Trophoblast cell (in vitro differentiated cells and primary cell): Measurements from ENCODE around the gene RPLP1.
A peak's percentile ranks its signal among the peaks of the same experiment; 100 is the strongest.

Source experiments
- DNase-seq, 2 donors: peaks; one replicate each; pipeline ENCODE4 v3.0.0-alpha.2; 2016
- H2AFZ ChIP-seq: 2 replicates; pipeline ENCODE4 v1.6.1; 2013; ENCODE audit warnings: low read length, moderate library complexity, mild to moderate bottlenecking; ENCODE audit not compliant: insufficient read depth, poor library complexity
- H2AK5ac ChIP-seq: 2 replicates; pipeline ENCODE4 v1.6.1; 2013; ENCODE audit warnings: mild to moderate bottlenecking, low read length
- H2BK120ac ChIP-seq: 2 replicates; pipeline ENCODE4 v1.6.1; 2013; ENCODE audit warnings: low read length, mild to moderate bottlenecking, moderate library complexity; ENCODE audit not compliant: insufficient read depth, poor library complexity
- H2BK12ac ChIP-seq: 2 replicates; pipeline ENCODE4 v1.6.1; 2013; ENCODE audit warnings: mild to moderate bottlenecking, low read length, moderate library complexity
- H2BK5ac ChIP-seq: 2 replicates; pipeline ENCODE4 v1.6.1; 2013; ENCODE audit warnings: low read length, low read depth, moderate library complexity, mild to moderate bottlenecking; ENCODE audit not compliant: poor library complexity
- H3K14ac ChIP-seq: 2 replicates; pipeline ENCODE4 v1.6.1; 2013; ENCODE audit warnings: mild to moderate bottlenecking, low read length
- H3K18ac ChIP-seq: 2 replicates; pipeline ENCODE4 v1.6.1; 2013; ENCODE audit warnings: mild to moderate bottlenecking, low read length
- H3K23ac ChIP-seq: 2 replicates; pipeline ENCODE4 v1.6.1; 2013; ENCODE audit warnings: low read length
- H3K27ac ChIP-seq: 2 replicates; pipeline ENCODE4 v1.5.1; 2013; ENCODE audit warnings: low read depth, mild to moderate bottlenecking, inconsistent platforms, low read length, moderate library complexity
- H3K27me3 ChIP-seq: 2 replicates; pipeline ENCODE4 v1.6.1; 2013; ENCODE audit warnings: inconsistent platforms, mild to moderate bottlenecking, low read length, moderate library complexity; ENCODE audit not compliant: insufficient read depth
- H3K36me3 ChIP-seq, 2 experiments: 1 replicate in 1 of 2; 2 replicates in 1 of 2; pipeline ENCODE4 v1.6.1; 2013; ENCODE audit warnings: low read length in 2 of 2, mild to moderate bottlenecking in 2 of 2, moderate library complexity in 1 of 2; ENCODE audit not compliant: insufficient read depth in 2 of 2, control insufficient read depth in 1 of 2
- H3K4ac ChIP-seq: 2 replicates; pipeline ENCODE4 v1.6.1; 2013; ENCODE audit warnings: low read depth, mild to moderate bottlenecking, low read length, moderate library complexity
- H3K4me1 ChIP-seq, 2 experiments: 1 replicate in 1 of 2; 2 replicates in 1 of 2; pipeline ENCODE4 v1.6.1; 2013; ENCODE audit warnings: low read length in 2 of 2, mild to moderate bottlenecking in 2 of 2, moderate library complexity in 1 of 2; ENCODE audit not compliant: insufficient read depth in 2 of 2, control insufficient read depth in 1 of 2
- H3K4me2 ChIP-seq: 2 replicates; pipeline ENCODE4 v1.6.1; 2013; ENCODE audit warnings: inconsistent platforms, mild to moderate bottlenecking, low read length, moderate library complexity
- H3K4me3 ChIP-seq: 2 replicates; pipeline ENCODE4 v1.5.1; 2013; ENCODE audit warnings: mild to moderate bottlenecking, low read depth, low read length, inconsistent platforms
- H3K79me1 ChIP-seq: one replicate; pipeline ENCODE4 v1.6.1; 2013; ENCODE audit warnings: low read length
- H3K79me2 ChIP-seq: 2 replicates; pipeline ENCODE4 v1.6.1; 2013; ENCODE audit warnings: low read length, mild to moderate bottlenecking; ENCODE audit not compliant: control insufficient read depth, insufficient read depth, poor library complexity
- H3K9ac ChIP-seq: 2 replicates; pipeline ENCODE4 v1.6.1; 2013; ENCODE audit warnings: mild to moderate bottlenecking, low read length
- H3K9me3 ChIP-seq: 2 replicates; pipeline ENCODE4 v1.6.1; 2013; ENCODE audit warnings: low read depth, mild to moderate bottlenecking, control low read depth, inconsistent platforms, low read length; ENCODE audit not compliant: insufficient read depth
- H4K12ac ChIP-seq: 2 replicates; pipeline ENCODE4 v1.6.1; 2013; ENCODE audit warnings: low read depth, mild to moderate bottlenecking, low read length, moderate library complexity
- H4K8ac ChIP-seq: 2 replicates; pipeline ENCODE4 v1.6.1; 2013; ENCODE audit warnings: low read depth, mild to moderate bottlenecking, low read length, moderate library complexity
- H4K91ac ChIP-seq: one replicate; pipeline ENCODE4 v1.6.1; 2013; ENCODE audit warnings: low read depth, mild to moderate bottlenecking, low read length, moderate library complexity
- WGBS: extraction: QIAGEN DNeasy Blood & Tissue Kit; methylation state at CpG from one replicate; pipeline ENCODE4 v1.1.7; 2013; ENCODE audit warnings: missing lambda C conversion rate; ENCODE audit not compliant: insufficient read length, insufficient coverage; ENCODE audit errors: extremely low coverage; 5-methylcytosine and 5-hydroxymethylcytosine counted together

The RPLP1 gene

DNA sequence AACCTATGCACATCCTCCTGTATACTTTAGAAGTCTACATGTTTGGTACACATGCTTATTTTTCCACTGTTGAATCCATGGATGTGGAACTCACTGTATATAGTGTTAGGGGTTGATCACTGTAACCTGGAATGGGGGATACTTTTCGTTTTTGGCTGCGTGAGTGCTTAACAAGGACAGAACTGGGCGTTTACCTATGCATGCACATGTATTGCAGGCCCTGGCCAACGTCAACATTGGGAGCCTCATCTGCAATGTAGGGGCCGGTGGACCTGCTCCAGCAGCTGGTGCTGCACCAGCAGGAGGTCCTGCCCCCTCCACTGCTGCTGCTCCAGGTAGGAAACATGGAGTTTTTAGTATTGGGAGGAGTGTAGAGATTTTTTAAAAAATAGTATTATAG lies 2.3 kb downstream of the RPLP1 start:
- Histone ChIP-seq H2AK5ac (no peak overlapping the region), H3K79me1 (peaks cover 9% of the 10 kb centered on the region), H3K4me1 (peaks cover 3 to 5% of the 10 kb centered on the region in 2 experiments), H3K9me3 (no peaks in the 10 kb centered on the region), H3K79me2 (peaks cover 12% of the 10 kb centered on the region), H2AFZ (no peak overlapping the region), H3K36me3 (peaks cover 8 to 18% of the 10 kb centered on the region in 2 experiments), H3K9ac (no peak overlapping the region), H3K14ac (no peak overlapping the region), H3K4me2 (no peak overlapping the region), H3K27ac (no peak overlapping the region), H3K23ac (no peak overlapping the region), H2BK5ac (no peak overlapping the region), H4K91ac (no peak overlapping the region), H4K8ac (no peak overlapping the region), H3K27me3 (no peaks in the 10 kb centered on the region), H3K4me3 (no peak overlapping the region), H2BK12ac (no peak overlapping the region), H4K12ac (no peak overlapping the region), H3K4ac (no peak overlapping the region), H2BK120ac (no peak overlapping the region), H3K18ac (no peak overlapping the region)
- WGBS = no CpG with 5 or more reads among the region's 5 CpGs
- no peak for DNase-seq

DNA sequence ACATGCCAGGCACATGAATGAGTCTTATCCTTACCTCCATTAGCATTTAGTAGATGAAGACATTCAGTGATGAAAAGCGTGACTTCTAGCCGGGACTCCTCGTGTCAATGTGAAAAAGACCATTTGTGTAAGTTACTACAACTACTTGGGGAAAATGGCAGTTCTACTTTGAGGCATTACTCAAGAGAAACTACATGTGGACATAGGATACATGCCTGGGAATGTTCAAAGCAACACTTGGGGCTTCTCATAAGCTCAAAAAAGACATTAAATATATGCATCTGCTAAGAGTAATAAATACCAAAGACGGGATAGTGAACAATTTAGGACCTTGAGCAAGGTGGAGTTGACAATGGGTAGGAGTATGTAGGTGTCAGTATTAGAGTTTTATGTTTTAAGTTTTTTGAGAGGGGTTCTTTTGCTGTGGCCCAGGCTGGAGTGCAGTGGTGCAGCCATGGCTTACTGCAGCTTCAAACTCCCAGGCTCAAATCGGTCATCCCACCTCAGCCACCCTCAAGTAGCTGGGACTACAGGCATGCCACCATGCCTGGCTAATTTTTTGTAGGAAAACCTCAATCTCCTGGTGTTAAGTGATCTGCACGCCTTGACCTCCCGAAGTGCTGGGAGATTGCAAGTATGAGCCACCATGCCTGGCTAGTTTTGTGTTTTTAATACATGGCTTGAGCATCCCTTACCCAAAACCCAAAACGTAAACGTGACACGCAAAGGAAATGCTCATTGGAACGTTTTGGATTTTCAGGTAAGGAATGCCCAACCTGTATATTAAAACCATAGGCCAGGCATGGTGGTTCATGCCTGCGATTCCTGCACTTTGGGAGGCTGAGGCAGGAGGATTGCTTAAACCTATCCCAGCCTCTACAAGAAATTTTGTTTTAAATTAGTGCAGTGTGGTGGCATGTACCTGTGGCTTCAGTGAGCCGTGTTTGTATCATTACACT lies 3.9 kb downstream of the RPLP1 start:
- Histone ChIP-seq H3K4me3 (no peak overlapping the region), H3K9ac (no peak overlapping the region), H3K14ac (no peak overlapping the region), H2BK5ac (no peak overlapping the region), H2AFZ (no peak overlapping the region), H4K91ac (no peak overlapping the region), H3K36me3 (peaks cover 8 to 18% of the 10 kb centered on the region in 2 experiments), H3K4me1 (peaks cover 3 to 5% of the 10 kb centered on the region in 2 experiments), H2AK5ac (no peak overlapping the region), H2BK120ac (no peak overlapping the region), H3K4ac (no peak overlapping the region), H4K12ac (no peak overlapping the region), H3K23ac (no peak overlapping the region), H3K27ac (no peak overlapping the region), H3K18ac (no peak overlapping the region), H2BK12ac (no peak overlapping the region), H3K79me2 (peaks cover 12% of the 10 kb centered on the region), H3K4me2 (no peak overlapping the region), H3K9me3 (no peaks in the 10 kb centered on the region), H4K8ac (no peak overlapping the region), H3K27me3 (no peaks in the 10 kb centered on the region), H3K79me1 (peaks cover 9% of the 10 kb centered on the region)
- no CpG with 5 or more reads among the region's 13 CpGs for WGBS
- no peak for DNase-seq

DNA sequence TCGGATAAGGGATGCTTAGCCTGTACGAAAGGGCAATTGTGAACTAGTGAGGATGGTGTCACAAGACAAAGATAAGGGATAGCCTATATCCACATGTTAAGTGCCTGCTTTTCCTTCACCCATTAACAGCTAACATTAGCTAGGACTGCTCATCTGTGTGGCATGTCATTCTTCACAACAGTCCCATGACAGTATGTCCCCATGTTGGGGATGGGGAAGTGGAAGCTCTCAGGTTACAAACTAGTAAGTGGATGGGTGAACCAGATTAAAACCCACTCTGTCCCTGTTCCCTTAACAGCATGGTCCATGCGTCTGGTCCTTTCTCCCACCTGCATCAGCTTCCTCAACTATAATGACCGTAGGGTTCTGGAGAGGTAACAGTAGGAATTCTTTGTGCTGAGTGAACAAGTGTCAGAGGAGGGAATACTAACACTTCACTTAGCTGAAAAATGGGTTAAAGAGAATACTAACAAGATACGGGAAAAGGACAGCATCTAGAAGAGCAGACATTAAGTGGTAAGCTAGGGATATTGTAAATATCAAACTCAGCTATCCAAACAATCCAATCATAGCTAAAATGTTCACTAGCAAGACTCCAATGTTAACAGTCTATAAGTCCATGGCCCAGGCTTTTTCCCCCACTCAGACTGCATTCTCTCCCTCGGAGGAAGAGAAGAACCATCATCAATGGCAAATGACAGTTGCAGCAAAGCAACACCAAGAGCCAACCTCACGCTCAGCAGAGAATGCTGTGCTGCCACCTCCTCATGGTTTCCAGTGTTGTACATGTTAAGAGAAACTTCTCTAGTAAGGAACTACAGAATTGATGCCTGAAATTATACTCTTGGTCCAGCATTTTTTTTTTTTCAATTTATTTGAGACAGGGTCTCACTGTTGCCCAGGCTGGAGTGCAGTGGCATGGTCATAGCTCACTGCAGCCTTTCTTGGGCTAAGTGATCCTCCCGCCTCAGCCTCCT lies 5.0 kb downstream of the RPLP1 start:
- Histone ChIP-seq H3K79me1 (peaks cover 7% of the 10 kb centered on the region), H2BK12ac (no peak overlapping the region), H3K18ac (no peak overlapping the region), H3K23ac (no peak overlapping the region), H3K9ac (no peak overlapping the region), H3K27ac (no peak overlapping the region), H3K36me3 (peaks cover 8 to 18% of the 10 kb centered on the region in 2 experiments), H2BK120ac (no peak overlapping the region), H3K14ac (no peak overlapping the region), H3K79me2 (peaks cover 12% of the 10 kb centered on the region), H4K8ac (no peak overlapping the region), H3K4me3 (no peak overlapping the region), H4K91ac (no peak overlapping the region), H3K4me2 (no peak overlapping the region), H3K9me3 (no peaks in the 10 kb centered on the region), H3K4ac (no peak overlapping the region), H3K27me3 (no peaks in the 10 kb centered on the region), H2AFZ (no peak overlapping the region), H3K4me1 (peaks cover 2 to 5% of the 10 kb centered on the region in 2 experiments), H2BK5ac (no peak overlapping the region), H2AK5ac (no peak overlapping the region), H4K12ac (no peak overlapping the region)
- peak in 1 of 2 donors; percentile 48 for DNase-seq
- no CpG with 5 or more reads among the region's 8 CpGs for WGBS

DNA sequence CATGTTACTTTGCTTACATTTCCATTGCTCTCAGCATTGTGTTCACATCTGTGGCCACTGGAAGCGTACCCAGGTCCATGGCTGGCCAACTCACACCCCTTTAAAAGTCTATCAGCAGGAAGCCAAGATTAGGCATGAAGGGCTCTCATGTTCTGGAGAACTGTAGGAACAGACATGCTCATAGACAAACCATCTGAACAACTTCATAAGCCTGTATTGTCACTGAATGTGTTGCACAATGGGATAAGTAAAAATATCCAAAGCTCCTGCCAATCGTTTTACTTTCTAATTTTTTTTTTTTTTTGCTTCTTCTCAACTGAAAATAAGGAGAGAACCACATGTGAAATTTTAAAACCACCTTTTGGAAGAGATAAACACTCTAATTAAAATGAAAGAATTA lies 6.4 kb downstream of the RPLP1 start:
- no peak overlapping the region for H2BK5ac ChIP-seq
- no peak overlapping the region for H4K8ac ChIP-seq
- H3K18ac ChIP-seq = no peak overlapping the region
- H3K4ac ChIP-seq = no peak overlapping the region
- peaks cover 3% of the 10 kb centered on the region for H3K79me2 ChIP-seq
- H2BK12ac ChIP-seq = no peak overlapping the region
- H3K27me3 ChIP-seq = no peaks in the 10 kb centered on the region
- no peak overlapping the region for H3K14ac ChIP-seq
- H3K9ac ChIP-seq = no peak overlapping the region
- H3K23ac ChIP-seq = no peak overlapping the region
- peaks cover 5 to 7% of the 10 kb centered on the region in 2 experiments for H3K4me1 ChIP-seq
- peaks cover 8 to 16% of the 10 kb centered on the region in 2 experiments for H3K36me3 ChIP-seq
- no peak overlapping the region for H3K4me3 ChIP-seq
- no peak overlapping the region for H3K4me2 ChIP-seq
- H3K9me3 ChIP-seq = no peaks in the 10 kb centered on the region
- no peak overlapping the region for H3K27ac ChIP-seq
- H4K91ac ChIP-seq = no peak overlapping the region
- WGBS = no CpG with 5 or more reads among the region's 2 CpGs
- no peak overlapping the region for H2AFZ ChIP-seq
- H4K12ac ChIP-seq = no peak overlapping the region
- H3K79me1 ChIP-seq = peaks cover 5% of the 10 kb centered on the region
- H2BK120ac ChIP-seq = no peak overlapping the region
- DNase-seq = no peak
- H2AK5ac ChIP-seq = no peak overlapping the region
